ENCODE results near the gene MOV10L1.
"Not testable (repeated sequence)": the region's sequence is repeated elsewhere in the genome, so short reads cannot be mapped to it uniquely, and the experiment has no call there.

DNA sequence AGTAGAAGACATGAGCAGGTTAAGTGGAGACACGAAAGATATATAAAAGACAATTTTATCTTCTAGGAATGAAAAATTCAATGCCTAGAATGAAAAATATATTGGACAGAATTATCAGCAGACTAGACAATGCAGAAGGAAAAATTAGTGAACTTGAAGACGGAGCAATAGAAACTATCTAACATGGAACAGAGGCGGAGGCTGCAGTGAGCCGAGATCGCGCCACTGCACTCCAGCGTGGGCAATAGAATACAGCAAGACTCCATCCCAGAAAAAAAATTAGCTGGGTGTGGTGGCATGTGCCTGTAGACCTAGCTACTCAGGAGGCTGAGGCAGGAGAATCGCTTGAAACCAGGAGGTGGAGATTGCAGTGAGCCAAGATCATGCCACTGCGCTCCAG lies 47.5 kb downstream of the MOV10L1 start:
- TF ChIP-seq, protein P1, sequence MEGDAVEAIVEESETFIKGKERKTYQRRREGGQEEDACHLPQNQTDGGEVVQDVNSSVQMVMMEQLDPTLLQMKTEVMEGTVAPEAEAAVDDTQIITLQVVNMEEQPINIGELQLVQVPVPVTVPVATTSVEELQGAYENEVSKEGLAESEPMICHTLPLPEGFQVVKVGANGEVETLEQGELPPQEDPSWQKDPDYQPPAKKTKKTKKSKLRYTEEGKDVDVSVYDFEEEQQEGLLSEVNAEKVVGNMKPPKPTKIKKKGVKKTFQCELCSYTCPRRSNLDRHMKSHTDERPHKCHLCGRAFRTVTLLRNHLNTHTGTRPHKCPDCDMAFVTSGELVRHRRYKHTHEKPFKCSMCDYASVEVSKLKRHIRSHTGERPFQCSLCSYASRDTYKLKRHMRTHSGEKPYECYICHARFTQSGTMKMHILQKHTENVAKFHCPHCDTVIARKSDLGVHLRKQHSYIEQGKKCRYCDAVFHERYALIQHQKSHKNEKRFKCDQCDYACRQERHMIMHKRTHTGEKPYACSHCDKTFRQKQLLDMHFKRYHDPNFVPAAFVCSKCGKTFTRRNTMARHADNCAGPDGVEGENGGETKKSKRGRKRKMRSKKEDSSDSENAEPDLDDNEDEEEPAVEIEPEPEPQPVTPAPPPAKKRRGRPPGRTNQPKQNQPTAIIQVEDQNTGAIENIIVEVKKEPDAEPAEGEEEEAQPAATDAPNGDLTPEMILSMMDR (IDR thresholded peaks at IDR 0.05 in 4 of 5, conservative IDR thresholded peaks at IDR 0.05 in 1 of 5), result not testable (repeated sequence)
- not testable (repeated sequence) for TF ChIP-seq POLR2A (IDR thresholded peaks at IDR 0.05)

Measured in gastrocnemius medialis (tissue), 4 donors.